Adrenal gland (tissue), 5 donors: ENCODE measurements around the gene SLC25A44.

Experiments used
- POLR2A ChIP-seq, 2 donors: fragments of 450-650 bp; IDR thresholded peaks; one replicate each; pipeline ENCODE4 v1.6.1; 2017; ENCODE audit warnings: antibody characterized with exemption in 2 of 2, mild to moderate bottlenecking in 2 of 2, moderate library complexity in 1 of 2
- TF ChIP-seq, protein P1 (sequence below), 6 experiments: fragments of 450-650 bp in 4 of 6; fragments of 200-600 bp in 2 of 6; sonication (generic) in 1 of 6; IDR thresholded peaks; 1 replicate in 5 of 6; 2 replicates in 1 of 6; pipeline versions ENCODE4 v1.5.1 to v1.8.0; 2016 to 2021; ENCODE audit warnings: antibody characterized with exemption in 6 of 6, mild to moderate bottlenecking in 2 of 6, moderate library complexity in 1 of 6
- donor health status: DM: no; HTN: no; CAD: no.

DNA sequence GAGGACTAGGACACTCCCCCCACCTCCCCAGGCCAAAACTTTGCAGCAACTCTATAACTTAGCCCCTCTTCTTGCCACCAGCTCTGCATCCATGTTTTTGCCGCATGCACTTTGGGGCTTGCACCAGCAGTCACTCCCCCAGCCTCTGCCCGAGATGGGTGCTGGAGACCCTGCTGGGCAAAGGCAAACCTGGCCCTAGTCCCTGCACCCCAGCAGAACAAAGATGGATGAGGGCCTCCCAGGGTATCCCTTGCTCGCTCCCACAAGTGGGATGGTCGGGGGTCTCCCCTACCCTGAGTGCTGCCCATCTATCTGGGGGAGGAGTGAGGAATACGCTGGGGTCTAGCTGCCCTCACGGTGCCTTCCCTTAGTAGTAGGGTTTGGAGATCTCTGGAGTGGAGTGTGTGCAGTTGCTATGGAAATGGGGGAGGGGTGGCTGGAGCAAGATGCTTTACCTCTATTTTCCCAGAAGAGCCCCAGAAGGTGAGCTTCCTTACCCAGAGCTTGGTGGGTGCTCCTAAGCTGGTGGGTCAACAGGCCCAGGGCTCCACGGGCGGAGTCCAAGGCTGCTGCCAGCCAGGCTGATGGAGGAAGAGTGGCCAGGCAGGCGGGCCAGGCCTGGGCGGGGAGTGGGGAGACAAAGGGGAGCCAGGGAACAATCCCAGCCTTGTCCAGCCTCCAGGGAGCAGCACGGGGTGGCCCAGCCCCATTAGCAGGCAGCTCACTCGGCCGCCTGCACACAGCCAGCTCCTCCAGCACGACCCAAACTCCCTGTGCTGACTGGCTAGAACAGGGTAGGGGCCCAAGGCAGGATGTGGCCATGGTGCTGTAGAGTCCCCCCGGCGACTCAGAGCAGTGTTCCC lies 53.8 kb downstream of the SLC25A44 start, which contains the start of gene PAQR6:
- TF ChIP-seq POLR2A (IDR thresholded peaks at IDR 0.05), result no peak
- TF ChIP-seq, protein P1, sequence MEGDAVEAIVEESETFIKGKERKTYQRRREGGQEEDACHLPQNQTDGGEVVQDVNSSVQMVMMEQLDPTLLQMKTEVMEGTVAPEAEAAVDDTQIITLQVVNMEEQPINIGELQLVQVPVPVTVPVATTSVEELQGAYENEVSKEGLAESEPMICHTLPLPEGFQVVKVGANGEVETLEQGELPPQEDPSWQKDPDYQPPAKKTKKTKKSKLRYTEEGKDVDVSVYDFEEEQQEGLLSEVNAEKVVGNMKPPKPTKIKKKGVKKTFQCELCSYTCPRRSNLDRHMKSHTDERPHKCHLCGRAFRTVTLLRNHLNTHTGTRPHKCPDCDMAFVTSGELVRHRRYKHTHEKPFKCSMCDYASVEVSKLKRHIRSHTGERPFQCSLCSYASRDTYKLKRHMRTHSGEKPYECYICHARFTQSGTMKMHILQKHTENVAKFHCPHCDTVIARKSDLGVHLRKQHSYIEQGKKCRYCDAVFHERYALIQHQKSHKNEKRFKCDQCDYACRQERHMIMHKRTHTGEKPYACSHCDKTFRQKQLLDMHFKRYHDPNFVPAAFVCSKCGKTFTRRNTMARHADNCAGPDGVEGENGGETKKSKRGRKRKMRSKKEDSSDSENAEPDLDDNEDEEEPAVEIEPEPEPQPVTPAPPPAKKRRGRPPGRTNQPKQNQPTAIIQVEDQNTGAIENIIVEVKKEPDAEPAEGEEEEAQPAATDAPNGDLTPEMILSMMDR (IDR thresholded peaks at IDR 0.05), result no peak
